B cell (primary cell): ENCODE results near the gene SELENON. TPM values are rescaled to one million over a fixed set of nuclear protein-coding genes. Genes with fewer than 3 reads are reported as not detected.

Experiments
- ATAC-seq: fragments of 200-7000 bp; cut with Tn5 transposase; one replicate; pipeline ENCODE4 v1.10.0; 2021; ENCODE audit warnings: low read depth, mild to moderate bottlenecking, moderate number of reproducible peaks, moderate library complexity
- CTCF ChIA-PET: fragments of 350-600 bp; sonication (Branson Sonifier 250); formaldehyde crosslinking; loops from one replicate; lab custom pipeline; 2021; ENCODE audit warnings: antibody characterized with exemption, inconsistent platforms; lab: Charles Lee
- POLR2A ChIA-PET: fragments of 350-600 bp; sonication (Branson Sonifier 250); formaldehyde crosslinking; loops from one replicate; lab custom pipeline; 2021; ENCODE audit warnings: antibody characterized with exemption; lab: Charles Lee
- DNase-seq: peaks from one replicate; pipeline ENCODE4 v3.0.0; 2013
- H2AFZ ChIP-seq: 2 replicates; pipeline ENCODE4 v1.6.1; 2012; ENCODE audit warnings: mild to moderate bottlenecking, low read depth, low read length; ENCODE audit not compliant: insufficient read depth, poor library complexity, severe bottlenecking
- H3K27ac ChIP-seq, 2 donors: 1 replicate in 1 of 2; 2 replicates in 1 of 2; pipeline ENCODE4 v1.5.1; 2012 to 2013; ENCODE audit warnings: low read length in 2 of 2, mild to moderate bottlenecking in 2 of 2, moderate library complexity in 1 of 2
- H3K27me3 ChIP-seq, 4 experiments: fragments of 200-600 bp in 1 of 4; sonication (generic) in 1 of 4; replicated peaks in 1 of 4; 1 replicate in 2 of 4; 2 replicates in 2 of 4; pipeline versions ENCODE4 v1.6.1 to v1.7.0; 2013 to 2016; ENCODE audit warnings: low read length in 3 of 4, mild to moderate bottlenecking in 2 of 4, mixed read lengths in 1 of 4, moderate library complexity in 1 of 4; ENCODE audit not compliant: insufficient read depth in 4 of 4, control insufficient read depth in 3 of 4; ENCODE audit errors: control extremely low read depth in 1 of 4
- H3K36me3 ChIP-seq, 2 experiments: replicated peaks in 1 of 2; 1 replicate in 1 of 2; 2 replicates in 1 of 2; pipeline versions ENCODE4 v1.6.1 to v1.7.1; 2013; ENCODE audit warnings: low read length in 1 of 2; ENCODE audit not compliant: insufficient read depth in 2 of 2, control insufficient read depth in 1 of 2; ENCODE audit errors: control extremely low read depth in 1 of 2, extremely low read depth in 1 of 2
- H3K4me1 ChIP-seq, 2 donors: fragments of 200-600 bp in 1 of 2; sonication (generic) in 1 of 2; 1 replicate in 1 of 2; 2 replicates in 1 of 2; pipeline versions ENCODE4 v1.5.1 to v1.6.1; 2013 to 2017; ENCODE audit warnings: low read length in 2 of 2; ENCODE audit not compliant: control insufficient read depth in 2 of 2, insufficient read depth in 2 of 2
- H3K4me2 ChIP-seq: replicated peaks from 2 replicates; pipeline ENCODE3; 2012; ENCODE audit warnings: mild to moderate bottlenecking, low read depth, low read length; ENCODE audit not compliant: poor library complexity, severe bottlenecking
- H3K4me3 ChIP-seq, 5 experiments: fragments of 200-600 bp in 1 of 5; sonication (generic) in 1 of 5; 1 replicate in 3 of 5; 2 replicates in 2 of 5; pipeline versions ENCODE4 v1.5.1 to v1.7.0; 2011 to 2016; ENCODE audit warnings: low read length in 4 of 5, mild to moderate bottlenecking in 4 of 5, low read depth in 2 of 5, control low read depth in 1 of 5, moderate library complexity in 1 of 5; ENCODE audit not compliant: insufficient read depth in 1 of 5; ENCODE audit errors: control extremely low read depth in 1 of 5, extremely low read depth in 1 of 5
- H3K79me2 ChIP-seq: fragments of 200-600 bp; sonication (generic); one replicate; pipeline ENCODE4 v1.6.0; 2016; ENCODE audit warnings: low read length; ENCODE audit not compliant: control insufficient read depth, insufficient read depth
- H3K9ac ChIP-seq: fragments of 200-600 bp; sonication (generic); 2 replicates; pipeline ENCODE4 v1.6.1; 2017; ENCODE audit warnings: mild to moderate bottlenecking, low read length, moderate library complexity
- H3K9me3 ChIP-seq, 3 donors: one replicate each; pipeline versions ENCODE4 v1.6.1 to v1.7.1; 2013; ENCODE audit warnings: low read length in 2 of 3; ENCODE audit not compliant: control insufficient read depth in 2 of 3, insufficient read depth in 1 of 3; ENCODE audit errors: control extremely low read depth in 1 of 3
- H4K20me1 ChIP-seq: 2 replicates; pipeline ENCODE4 v1.6.0; 2012; ENCODE audit warnings: mild to moderate bottlenecking, low read length; ENCODE audit not compliant: insufficient read depth, control insufficient read depth, poor library complexity, severe bottlenecking
- H3K27ac Mint-ChIP-seq: one replicate; pipeline ENCODE4 v1.8.0; 2021; ENCODE audit warnings: mixed read lengths
- H3K27me3 Mint-ChIP-seq: one replicate; pipeline ENCODE4 v1.8.0; 2021; ENCODE audit warnings: mixed read lengths
- H3K4me1 Mint-ChIP-seq: one replicate; pipeline ENCODE4 v1.8.0; 2021; ENCODE audit warnings: mixed read lengths
- H3K4me3 Mint-ChIP-seq: one replicate; pipeline ENCODE4 v1.8.0; 2021; ENCODE audit warnings: mixed read lengths
- H3K9me3 Mint-ChIP-seq: one replicate; pipeline ENCODE4 v1.8.0; 2022; ENCODE audit warnings: mixed read lengths; ENCODE audit not compliant: insufficient read depth
- EZH2 ChIP-seq: IDR thresholded peaks from 2 replicates; pipeline ENCODE4 v1.6.1; 2012; ENCODE audit warnings: borderline replicate concordance, low read depth, mild to moderate bottlenecking, moderate library complexity, low read length; ENCODE audit not compliant: insufficient read depth, poor library complexity, severe bottlenecking
- WGBS: methylation state at CpG from one replicate; pipeline ENCODE4 v1.1.5; 2013; ENCODE audit warnings: missing lambda C conversion rate; ENCODE audit not compliant: insufficient coverage; 5-methylcytosine and 5-hydroxymethylcytosine counted together
- intact Hi-C: fragments of 100-400 bp; cut with micrococcal nuclease; formaldehyde crosslinking; loops from one replicate; pipeline ENCODE4 v1.10.0; 2022
- polyA plus RNA-seq: library from polyadenylated mRNA; depleted of rRNA; stranded (reverse); fragments of >200 nt; gene quantifications from 2 replicates; pipeline ENCODE4 v1.2.3, GENCODE V29; 2012
- total RNA-seq, 2 donors: library from RNA; stranded (reverse); fragments of 120-200 nt in 1 of 2; gene quantifications; 1 replicate in 1 of 2; 2 replicates in 1 of 2; pipeline versions ENCODE4 v1.2.3 to v1.2.4, GENCODE V29; 2013 to 2022
- TF ChIP-seq, protein P1 (sequence below): fragments of 200-600 bp; IDR thresholded peaks from one replicate; pipeline ENCODE4 v1.8.0; 2022; ENCODE audit warnings: antibody characterized with exemption, mild to moderate bottlenecking

SELENON gene
- total and polyA plus RNA-seq, 2 donors (not counting 1 experiment from before 2014, with no cell fraction given), result 10.9 to 16.5 TPM

- ChIA-PET POLR2A (no interaction called here), CTCF (interaction anchor here (0.8 to 2.4 kb wide), 4 partner anchors 14 to 292 kb away, joined by 3 to 10 read pairs (median 5); no protein-coding TSS in a partner anchor)
- Histone ChIP-seq H3K4me1 (peaks cover 7 to 21% of the 10 kb centered on the region in 2 donors), H3K36me3 (no peaks in the 10 kb centered on the region), H3K4me3 (no peak overlapping the region), H3K27ac (no peak overlapping the region), H3K27me3 (no peaks in the 10 kb centered on the region), H3K9me3 (no peaks in the 10 kb centered on the region), H3K9ac (no peak overlapping the region), H4K20me1 (no peaks in the 10 kb centered on the region), H3K79me2 (peaks cover 4% of the 10 kb centered on the region), H3K4me2 (no peak overlapping the region), H2AFZ (peak overlapping the region; percentile 41)
- Mint-ChIP-seq H3K4me1 (peaks cover 19% of the 10 kb centered on the region), H3K27me3 (no peaks in the 10 kb centered on the region), H3K4me3 (no peak overlapping the region), H3K27ac (no peak overlapping the region), H3K9me3 (no peaks in the 10 kb centered on the region)
- intact Hi-C loops, result loop anchor here (5.0 kb wide), 2 partner anchors 249 to 294 kb away; no protein-coding TSS in a partner anchor
- TF ChIP-seq, protein P1, sequence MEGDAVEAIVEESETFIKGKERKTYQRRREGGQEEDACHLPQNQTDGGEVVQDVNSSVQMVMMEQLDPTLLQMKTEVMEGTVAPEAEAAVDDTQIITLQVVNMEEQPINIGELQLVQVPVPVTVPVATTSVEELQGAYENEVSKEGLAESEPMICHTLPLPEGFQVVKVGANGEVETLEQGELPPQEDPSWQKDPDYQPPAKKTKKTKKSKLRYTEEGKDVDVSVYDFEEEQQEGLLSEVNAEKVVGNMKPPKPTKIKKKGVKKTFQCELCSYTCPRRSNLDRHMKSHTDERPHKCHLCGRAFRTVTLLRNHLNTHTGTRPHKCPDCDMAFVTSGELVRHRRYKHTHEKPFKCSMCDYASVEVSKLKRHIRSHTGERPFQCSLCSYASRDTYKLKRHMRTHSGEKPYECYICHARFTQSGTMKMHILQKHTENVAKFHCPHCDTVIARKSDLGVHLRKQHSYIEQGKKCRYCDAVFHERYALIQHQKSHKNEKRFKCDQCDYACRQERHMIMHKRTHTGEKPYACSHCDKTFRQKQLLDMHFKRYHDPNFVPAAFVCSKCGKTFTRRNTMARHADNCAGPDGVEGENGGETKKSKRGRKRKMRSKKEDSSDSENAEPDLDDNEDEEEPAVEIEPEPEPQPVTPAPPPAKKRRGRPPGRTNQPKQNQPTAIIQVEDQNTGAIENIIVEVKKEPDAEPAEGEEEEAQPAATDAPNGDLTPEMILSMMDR, result no peak
- TF ChIP-seq EZH2, result no peak
- 76% methylated on average over 14 of the region's 22 CpGs for WGBS
- DNase-seq, result no peak
- no peak for ATAC-seq
These were observed 3.8 kb upstream of the SELENON start for GRCh38 chr1:25795946-25796810.
